MM.1S (cell line): ENCODE results near the gene LIMS3.
"Not testable (repeated sequence)": the region's sequence is repeated elsewhere in the genome, so short reads cannot be mapped to it uniquely, and the experiment has no call there.

Experiments
- EZH2 ChIP-seq: fragments of 300-600 bp; sonication (generic); optimal IDR thresholded peaks from 2 replicates; pipeline ENCODE3; 2017; ENCODE audit warnings: low read depth, mild to moderate bottlenecking, antibody characterized with exemption, low read length, mixed read lengths
- TF ChIP-seq, protein P1 (sequence below): fragments of 300-600 bp; sonication (generic); IDR thresholded peaks from 2 replicates; pipeline ENCODE4 v1.5.1; 2016; ENCODE audit warnings: antibody characterized with exemption, low read length, mixed read lengths

- TF ChIP-seq, protein P1, sequence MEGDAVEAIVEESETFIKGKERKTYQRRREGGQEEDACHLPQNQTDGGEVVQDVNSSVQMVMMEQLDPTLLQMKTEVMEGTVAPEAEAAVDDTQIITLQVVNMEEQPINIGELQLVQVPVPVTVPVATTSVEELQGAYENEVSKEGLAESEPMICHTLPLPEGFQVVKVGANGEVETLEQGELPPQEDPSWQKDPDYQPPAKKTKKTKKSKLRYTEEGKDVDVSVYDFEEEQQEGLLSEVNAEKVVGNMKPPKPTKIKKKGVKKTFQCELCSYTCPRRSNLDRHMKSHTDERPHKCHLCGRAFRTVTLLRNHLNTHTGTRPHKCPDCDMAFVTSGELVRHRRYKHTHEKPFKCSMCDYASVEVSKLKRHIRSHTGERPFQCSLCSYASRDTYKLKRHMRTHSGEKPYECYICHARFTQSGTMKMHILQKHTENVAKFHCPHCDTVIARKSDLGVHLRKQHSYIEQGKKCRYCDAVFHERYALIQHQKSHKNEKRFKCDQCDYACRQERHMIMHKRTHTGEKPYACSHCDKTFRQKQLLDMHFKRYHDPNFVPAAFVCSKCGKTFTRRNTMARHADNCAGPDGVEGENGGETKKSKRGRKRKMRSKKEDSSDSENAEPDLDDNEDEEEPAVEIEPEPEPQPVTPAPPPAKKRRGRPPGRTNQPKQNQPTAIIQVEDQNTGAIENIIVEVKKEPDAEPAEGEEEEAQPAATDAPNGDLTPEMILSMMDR: not testable (repeated sequence)
- TF ChIP-seq EZH2: not testable (repeated sequence)
These were observed 8.6 kb upstream of the LIMS3 start for GRCh38 chr2:109889909-109890308.
